ENCODE data around the gene FUT1.
"Not testable (repeated sequence)": the region's sequence is repeated elsewhere in the genome, so short reads cannot be mapped to it uniquely, and the experiment has no call there.

The FUT1 gene

GRCh38 chr19:48752496-48753365 lies at the start of gene FUT1:
FUT1 (minus strand) TSS chr19:48752641; CDS start chr19:48751281, 1,360 bp downstream.
- DNase-seq: peak in 2 of 3 donors; percentile 31 to 62

DNA sequence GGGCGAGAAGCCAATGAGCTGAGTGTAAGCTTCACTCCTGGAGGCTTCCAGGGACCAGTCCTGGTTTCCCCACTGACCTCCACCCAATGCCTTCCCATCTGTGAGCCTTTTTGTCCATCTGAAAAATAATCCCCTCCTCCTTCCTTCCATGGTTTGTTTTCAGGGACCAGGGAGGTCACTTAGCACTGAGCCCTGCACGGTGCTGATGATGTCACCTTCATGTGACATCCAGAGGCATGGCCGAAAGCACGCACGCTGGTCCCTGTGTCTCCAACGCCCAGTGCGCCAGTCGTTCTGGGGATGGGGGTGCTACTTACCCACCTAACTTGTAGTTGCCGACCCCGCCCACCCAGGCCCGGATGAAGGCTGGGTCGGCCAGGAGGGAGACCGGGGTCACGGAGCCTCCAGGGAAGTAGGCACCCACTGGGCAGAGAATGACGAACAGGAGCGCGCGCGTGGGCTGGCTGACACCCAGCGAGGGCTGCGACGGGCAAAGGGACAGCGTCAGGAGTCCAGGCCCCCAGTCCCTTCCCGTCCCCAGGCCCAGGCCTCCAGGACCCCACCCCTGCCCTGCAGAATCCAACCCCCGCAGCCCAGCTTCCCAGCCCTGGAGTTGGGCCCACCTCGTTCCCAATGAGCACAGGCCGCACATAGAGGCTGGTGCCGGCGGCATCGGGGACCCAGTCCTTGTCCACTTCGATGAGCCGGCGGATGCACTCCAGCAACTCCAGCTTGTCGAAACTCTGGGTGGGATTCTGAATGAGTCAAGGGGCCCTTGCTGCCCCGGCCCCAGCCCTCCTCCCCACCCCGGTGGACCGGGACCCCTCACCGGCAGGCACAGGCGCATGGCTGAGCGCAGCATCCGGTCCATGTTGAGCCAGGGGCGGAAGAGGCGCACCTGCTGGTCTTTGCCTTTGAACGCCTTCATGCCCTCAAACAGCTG lies 47.2 kb upstream of the FUT1 start:
- DNase-seq: no peak

GRCh38 chr19:48798937-48799336 lies 46.5 kb upstream of the FUT1 start:
- no peak for DNase-seq

DNA sequence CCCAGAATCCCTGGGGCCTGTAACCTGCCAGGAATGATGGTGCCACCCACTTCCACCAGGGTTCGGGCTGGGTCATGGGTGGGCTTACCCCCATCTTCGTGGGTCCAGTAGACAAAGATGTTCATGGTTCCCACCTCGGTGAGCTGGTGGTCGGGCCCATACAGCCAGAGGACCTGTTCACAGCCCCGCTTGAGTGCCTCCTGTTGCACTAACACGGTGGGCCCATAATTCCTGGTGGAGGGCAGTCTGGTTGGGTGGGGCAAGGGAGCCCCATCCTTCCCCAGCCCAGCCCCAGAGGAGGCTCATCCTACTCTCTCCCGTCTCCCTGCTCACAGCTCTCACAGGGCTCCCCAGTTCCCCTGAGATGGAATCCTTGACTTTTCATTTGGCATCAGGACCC lies 44.7 kb upstream of the FUT1 start:
- DNase-seq: no peak

- no peak for DNase-seq
These were observed 44.0 kb upstream of the FUT1 start for GRCh38 chr19:48796298-48797083.

- no peak for DNase-seq
These were observed 43.2 kb upstream of the FUT1 start for GRCh38 chr19:48795685-48796070.

GRCh38 chr19:48795055-48795684 lies 42.7 kb upstream of the FUT1 start:
- peak; percentile 93 to 95 (median 94) for DNase-seq

- DNase-seq: no peak
These were observed 41.9 kb upstream of the FUT1 start for GRCh38 chr19:48794291-48794690.

- DNase-seq: no peak
These were observed 40.8 kb upstream of the FUT1 start for GRCh38 chr19:48793271-48793670.

GRCh38 chr19:48787331-48787730 lies 34.9 kb upstream of the FUT1 start:
- DNase-seq: not testable (repeated sequence)

GRCh38 chr19:48786422-48786821 lies 34.0 kb upstream of the FUT1 start:
- not testable (repeated sequence) for DNase-seq

GRCh38 chr19:48784527-48784926 lies 32.1 kb upstream of the FUT1 start:
- no peak for DNase-seq

DNA sequence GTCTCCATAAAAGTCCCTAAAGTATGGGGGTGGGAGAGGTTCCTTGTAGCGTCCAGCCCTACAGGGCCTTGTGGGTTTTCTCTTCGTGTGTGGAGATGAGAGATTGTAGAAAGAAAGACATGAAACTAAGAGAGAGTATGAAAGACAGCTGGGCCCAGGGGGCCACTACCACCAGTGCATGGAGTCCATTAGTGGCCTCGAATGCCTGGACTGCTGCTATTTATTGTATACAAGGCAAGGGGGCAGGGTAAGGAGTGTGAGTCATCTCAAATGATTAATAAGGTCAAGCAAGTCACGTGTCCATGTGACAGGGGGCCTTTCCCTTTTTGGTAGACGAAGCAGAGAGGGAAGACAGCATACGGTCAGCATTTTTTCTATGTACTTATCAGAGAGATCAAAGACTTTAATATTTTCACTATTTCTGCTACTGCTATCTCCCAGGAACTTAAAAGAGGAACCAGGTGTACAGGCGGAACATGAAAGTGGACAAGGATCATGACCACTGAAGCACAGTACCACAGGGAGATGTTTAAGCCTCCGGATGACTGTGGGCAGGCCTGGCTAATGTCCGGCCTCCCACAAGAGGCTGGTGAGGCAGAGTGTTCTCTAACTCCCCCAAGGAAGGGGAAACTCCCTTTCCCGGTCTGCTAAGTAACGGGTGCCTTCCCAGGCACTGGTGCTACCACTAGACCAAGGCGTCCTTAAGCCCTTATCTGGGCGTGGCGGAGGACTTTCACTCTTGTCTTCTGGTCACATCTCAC lies 28.4 kb upstream of the FUT1 start:
- DNase-seq: peak; percentile 90 to 92 (median 91)

DNA sequence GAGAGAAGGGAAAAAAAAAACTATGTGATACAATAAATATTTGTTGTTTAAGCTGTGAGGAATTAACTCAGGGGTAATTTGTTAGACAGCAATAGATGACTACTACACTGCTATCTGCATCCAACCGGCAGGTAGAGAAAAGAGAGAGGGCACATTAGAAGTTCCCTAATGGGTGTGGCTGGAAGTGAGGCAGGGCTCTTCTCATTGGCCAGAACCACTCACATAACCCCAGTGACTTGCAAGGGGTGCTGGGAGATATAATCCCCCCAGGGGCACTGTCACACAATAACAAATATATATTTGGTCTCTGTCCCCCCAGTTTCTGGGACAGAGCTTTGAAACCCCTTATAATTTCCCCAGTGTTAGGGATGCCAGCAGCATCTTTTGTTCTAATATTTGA lies 27.2 kb upstream of the FUT1 start:
- no peak for DNase-seq

DNA sequence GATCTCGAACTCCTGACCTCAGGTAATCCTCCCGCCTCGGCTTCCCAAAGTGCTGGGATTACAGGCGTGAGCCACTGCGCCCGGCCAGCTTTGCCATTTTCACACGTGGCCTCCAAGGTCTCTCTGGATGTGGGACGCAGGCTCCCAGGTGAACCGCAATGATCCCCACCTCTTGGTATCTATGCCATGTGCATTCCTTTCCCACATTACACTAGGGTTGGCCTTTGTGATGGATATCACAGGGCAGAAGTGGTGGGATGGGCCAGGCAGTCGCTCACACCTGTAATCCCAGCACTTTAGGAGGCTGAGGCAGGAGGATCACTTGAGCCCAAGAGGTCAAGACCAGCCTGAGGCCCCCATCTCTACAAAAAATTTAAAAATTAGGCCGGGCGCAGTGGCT lies 25.3 kb upstream of the FUT1 start:
- no peak for DNase-seq

GRCh38 chr19:48777139-48777538 lies 24.7 kb upstream of the FUT1 start:
- DNase-seq: no peak

GRCh38 chr19:48772503-48772953 lies 20.1 kb upstream of the FUT1 start:
- DNase-seq: no peak

DNA sequence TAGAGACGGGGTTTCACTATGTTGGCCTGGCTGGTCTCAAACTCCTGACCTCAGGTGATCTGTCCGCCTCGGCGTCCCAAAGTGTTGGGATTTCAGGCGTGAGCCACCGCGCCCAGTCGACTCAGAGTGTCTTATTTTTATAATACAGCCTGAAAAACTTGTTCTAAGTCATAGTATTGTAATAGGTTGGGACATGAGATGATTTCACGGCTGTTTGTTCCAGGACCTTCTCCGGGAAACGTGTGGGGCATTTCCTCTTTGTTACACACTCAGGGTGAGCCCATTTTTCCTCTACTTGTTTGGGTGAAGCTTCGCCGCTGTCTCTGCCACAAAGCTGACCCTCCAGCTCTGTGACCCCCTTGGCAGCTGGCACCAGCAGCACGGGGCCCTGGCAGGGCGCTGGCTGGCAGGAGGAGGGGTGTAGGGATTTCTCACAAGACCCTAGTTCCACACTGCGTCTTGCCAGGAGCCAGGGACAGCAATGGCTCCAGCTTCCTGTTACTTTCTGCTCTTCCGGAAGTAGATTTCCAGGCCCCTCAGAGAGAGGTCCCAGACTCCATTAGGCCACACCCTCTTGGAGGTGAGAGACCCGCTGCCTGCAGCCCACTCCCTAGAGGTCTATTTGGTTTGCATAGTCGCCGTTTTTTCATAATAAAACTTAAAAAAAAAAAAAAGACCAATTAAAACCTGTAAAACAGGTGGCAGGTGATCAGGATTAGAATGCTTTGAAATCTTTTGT lies 18.5 kb upstream of the FUT1 start:
- no peak for DNase-seq

DNA sequence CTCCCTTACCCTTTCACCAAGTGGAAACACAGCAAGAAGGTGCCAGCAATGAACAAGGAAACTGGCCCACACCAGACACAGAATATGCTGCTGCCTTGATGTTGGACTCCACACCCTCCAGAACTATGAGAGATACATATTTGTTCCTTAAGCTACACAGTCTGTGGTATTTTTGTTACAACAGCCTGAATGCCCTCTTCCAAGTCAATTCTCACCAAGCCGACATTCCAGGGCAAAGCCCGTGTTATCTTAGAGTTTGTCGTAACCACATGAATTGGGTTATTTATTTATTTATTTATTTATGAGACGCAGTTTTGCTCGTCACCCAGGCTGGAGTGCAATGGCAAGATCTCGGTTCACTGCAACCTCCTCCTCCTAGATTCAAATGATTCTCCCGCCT lies 17.8 kb upstream of the FUT1 start:
- DNase-seq: no peak

DNA sequence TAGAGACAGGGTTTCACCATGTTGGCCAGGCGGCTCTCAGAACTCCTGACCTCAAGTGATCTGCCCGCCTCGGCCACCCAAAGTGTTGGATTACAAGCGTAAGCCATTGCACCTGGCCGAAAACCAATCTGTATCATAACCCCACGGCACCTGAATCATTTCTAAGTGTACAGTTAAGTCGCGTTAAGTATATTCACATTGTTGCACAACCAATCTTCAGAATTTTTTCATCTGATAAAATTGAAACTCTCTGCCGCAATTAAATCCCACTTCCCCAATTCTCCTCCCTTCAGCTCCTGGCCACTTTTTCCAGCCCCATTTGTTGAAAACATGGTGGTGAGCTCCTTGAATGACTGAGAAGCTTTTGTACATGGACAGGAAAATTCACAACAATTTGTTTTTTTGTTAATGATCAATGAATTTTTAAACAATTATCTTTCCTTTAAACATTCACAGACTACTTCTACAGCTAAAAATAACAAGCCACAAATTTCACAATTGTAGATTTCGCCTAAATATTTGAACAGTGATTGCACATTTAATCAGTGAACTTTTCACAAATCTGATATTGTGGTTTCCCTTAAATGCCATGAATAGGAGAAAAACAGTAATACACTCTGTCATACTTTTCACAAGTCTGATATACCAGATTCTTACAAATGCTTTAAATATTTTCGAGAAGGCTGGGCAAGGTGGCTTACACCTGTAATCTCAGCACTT lies 16.7 kb upstream of the FUT1 start:
- DNase-seq: peak; percentile 31 to 55 (median 54)

Data from suppressor macrophage treated with lipopolysaccharide for 1 hour (primary cell).